ENCODE results near the gene ECHS1.
"Not testable (repeated sequence)": the region's sequence is repeated elsewhere in the genome, so short reads cannot be mapped to it uniquely, and the experiment has no call there.

The ECHS1 gene

DNA sequence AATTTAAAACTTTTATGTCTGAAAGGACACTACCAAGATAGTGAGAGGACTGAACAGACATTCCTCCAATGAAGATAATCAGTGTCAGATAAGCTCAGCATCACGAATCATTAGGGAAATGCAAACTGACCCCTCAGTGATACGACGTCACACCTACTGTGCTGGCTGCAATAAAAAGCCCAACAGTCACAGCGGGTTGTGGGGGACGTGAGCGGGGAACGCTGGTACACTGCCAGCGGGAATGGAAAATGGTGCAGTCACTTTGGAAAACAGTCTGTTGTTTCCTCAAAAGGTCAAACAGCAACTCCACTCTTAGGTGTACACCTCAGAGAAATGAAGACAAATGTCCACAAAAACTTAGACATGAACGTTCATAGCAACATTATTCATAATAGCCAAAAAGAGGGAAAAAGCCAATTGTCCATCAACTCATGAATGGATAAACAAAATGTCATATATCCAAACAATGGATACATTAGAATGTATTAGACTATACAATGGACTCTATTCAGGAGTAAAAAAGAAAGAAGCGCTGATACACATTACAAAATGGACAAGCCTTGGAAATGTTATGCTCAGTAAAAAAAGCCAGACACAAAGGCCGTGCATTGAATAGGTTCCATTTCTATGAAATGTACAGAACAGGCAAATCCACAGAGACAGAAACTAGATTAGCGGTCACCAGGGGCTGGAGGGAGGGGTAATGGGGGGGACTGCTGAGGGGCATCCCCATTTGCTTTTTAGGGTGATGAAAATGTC is 2.4 kb upstream of the ECHS1 start:
- DNase-seq (ENCODE audit: extremely low read depth, low read depth): no peak
- TF ChIP-seq, protein P1, sequence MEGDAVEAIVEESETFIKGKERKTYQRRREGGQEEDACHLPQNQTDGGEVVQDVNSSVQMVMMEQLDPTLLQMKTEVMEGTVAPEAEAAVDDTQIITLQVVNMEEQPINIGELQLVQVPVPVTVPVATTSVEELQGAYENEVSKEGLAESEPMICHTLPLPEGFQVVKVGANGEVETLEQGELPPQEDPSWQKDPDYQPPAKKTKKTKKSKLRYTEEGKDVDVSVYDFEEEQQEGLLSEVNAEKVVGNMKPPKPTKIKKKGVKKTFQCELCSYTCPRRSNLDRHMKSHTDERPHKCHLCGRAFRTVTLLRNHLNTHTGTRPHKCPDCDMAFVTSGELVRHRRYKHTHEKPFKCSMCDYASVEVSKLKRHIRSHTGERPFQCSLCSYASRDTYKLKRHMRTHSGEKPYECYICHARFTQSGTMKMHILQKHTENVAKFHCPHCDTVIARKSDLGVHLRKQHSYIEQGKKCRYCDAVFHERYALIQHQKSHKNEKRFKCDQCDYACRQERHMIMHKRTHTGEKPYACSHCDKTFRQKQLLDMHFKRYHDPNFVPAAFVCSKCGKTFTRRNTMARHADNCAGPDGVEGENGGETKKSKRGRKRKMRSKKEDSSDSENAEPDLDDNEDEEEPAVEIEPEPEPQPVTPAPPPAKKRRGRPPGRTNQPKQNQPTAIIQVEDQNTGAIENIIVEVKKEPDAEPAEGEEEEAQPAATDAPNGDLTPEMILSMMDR (IDR thresholded peaks at IDR 0.05; ENCODE audit: low read depth, low read length): no peak

DNA sequence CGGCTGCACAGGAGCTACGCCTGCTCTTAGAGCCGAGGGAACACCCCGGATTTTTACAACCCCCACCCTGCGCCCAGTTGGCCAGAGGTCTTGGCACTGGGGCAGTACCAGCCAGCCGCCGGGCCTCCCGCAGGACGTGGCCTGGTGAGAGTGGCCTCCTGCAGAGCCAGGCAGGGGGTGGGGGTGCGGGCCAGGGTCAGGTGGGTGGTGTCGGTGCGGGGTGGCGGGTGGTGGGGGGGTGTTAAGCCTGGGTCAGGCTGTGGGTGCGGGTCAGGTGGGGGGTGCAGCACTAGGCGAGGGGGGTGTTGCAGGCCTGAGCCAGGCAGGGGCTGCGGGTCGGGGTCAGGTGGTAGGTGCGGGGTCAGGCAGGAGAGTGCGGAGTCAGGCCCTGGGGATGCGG is 647 bp downstream of the ECHS1 start:
- DNase-seq (ENCODE audit: extremely low read depth, low read depth): no peak
- TF ChIP-seq, protein P1 (IDR thresholded peaks at IDR 0.05; ENCODE audit: low read depth, low read length): no peak

- DNase-seq (ENCODE audit: extremely low read depth, low read depth): no peak
- TF ChIP-seq, protein P1 (IDR thresholded peaks at IDR 0.05; ENCODE audit: low read depth, low read length): no peak
Measured at GRCh38 chr10:133370030-133370786, 2.9 kb downstream of the ECHS1 start.

GRCh38 chr10:133368153-133368552 is 5.0 kb downstream of the ECHS1 start:
- no peak for DNase-seq (ENCODE audit: extremely low read depth, low read depth)
- TF ChIP-seq, protein P1 (IDR thresholded peaks at IDR 0.05; ENCODE audit: low read depth, low read length): no peak

DNA sequence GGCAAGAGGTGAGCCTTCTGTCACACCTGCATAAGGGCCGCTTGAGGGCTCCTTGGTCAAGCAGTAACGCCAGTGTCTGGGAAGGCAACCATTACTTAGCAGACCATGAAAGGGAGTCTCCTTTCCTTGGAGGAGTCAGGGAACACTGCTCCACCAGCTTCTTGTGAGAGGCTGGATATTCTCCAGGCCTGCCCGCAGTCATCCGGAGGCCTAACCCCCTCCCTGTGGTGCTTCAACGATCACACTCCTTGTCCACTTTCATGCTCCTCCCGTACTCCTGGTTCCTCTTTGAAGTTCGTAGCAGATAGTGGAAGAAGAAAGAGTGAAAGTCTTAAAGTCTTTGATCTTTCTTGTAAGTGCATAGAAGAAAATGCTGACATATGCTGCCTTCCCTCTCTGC is 5.7 kb downstream of the ECHS1 start:
- DNase-seq (ENCODE audit: extremely low read depth, low read depth): not testable (repeated sequence)

DNA sequence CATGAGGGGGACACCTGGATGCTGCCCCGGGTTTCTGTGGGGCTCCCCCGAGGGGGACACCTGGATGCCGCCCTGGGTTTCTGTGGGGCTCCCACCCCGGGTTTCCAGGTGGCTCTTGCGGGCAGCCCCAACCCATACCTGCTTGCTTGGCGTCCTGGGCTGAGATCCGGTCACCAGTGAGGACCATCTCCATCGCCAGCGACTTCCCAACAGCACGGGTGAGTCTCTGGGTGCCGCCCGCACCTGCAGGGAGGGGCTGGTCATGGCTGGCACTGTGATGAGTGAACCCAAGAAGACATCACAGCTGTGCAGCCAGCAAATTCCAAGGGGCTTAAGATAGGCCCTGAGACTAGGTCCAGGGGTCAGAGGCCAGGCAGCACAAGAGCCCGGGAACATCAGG is 6.4 kb downstream of the ECHS1 start:
- DNase-seq (ENCODE audit: extremely low read depth, low read depth): no peak
- TF ChIP-seq, protein P1 (IDR thresholded peaks at IDR 0.05; ENCODE audit: low read depth, low read length): no peak

- TF ChIP-seq, protein P1 (IDR thresholded peaks at IDR 0.05; ENCODE audit: low read depth, low read length): no peak
- no peak for DNase-seq (ENCODE audit: extremely low read depth, low read depth)
Measured at GRCh38 chr10:133366130-133366478, 7.0 kb downstream of the ECHS1 start.

Measured in AG09319 (cell line).